IMR-90 (cell line): ENCODE data around the gene LAPTM5. TPM values are rescaled to one million over a fixed set of nuclear protein-coding genes. Genes with fewer than 3 reads are reported as not detected.

Experiments
- ATAC-seq: fragments of 200-7000 bp; cut with Tn5 transposase; 2 replicates; pipeline ENCODE4 v1.9.1; 2020; ENCODE audit warnings: low read depth, mild to moderate bottlenecking, moderate library complexity
- BruUV-seq: library from RNA; stranded (reverse); fragments of 400-500 nt; replicated peaks from 2 replicates; lab custom pipeline; 2021; lab: Mats Ljungman, UMichigan
- CTCF ChIA-PET: fragments of 300-600 bp; formaldehyde crosslinking; extraction: SDS; loops from one replicate; lab custom pipeline; 2021; ENCODE audit warnings: antibody characterized with exemption; lab: Yijun Ruan, JAX
- POLR2A ChIA-PET: fragments of 300-600 bp; sonication (Branson Sonifier 250); formaldehyde crosslinking; loops from one replicate; lab custom pipeline; 2022; ENCODE audit warnings: antibody characterized with exemption; ENCODE audit not compliant: unreplicated experiment; lab: Charles Lee
- DNase-seq: peaks from one replicate; pipeline ENCODE4 v3.0.0; 2013
- H2AFZ ChIP-seq: replicated peaks from 2 replicates; pipeline ENCODE3; 2013; ENCODE audit warnings: low read length, mild to moderate bottlenecking; ENCODE audit not compliant: poor library complexity
- H2AK5ac ChIP-seq: 2 replicates; pipeline ENCODE4 v1.6.1; 2013; ENCODE audit warnings: low read depth, low read length, inconsistent platforms
- H2AK9ac ChIP-seq: replicated peaks from 2 replicates; pipeline ENCODE3; 2013; ENCODE audit warnings: mild to moderate bottlenecking, low read depth, low read length, moderate library complexity; ENCODE audit not compliant: poor library complexity
- H2BK120ac ChIP-seq: 2 replicates; pipeline ENCODE4 v1.6.1; 2013; ENCODE audit warnings: low read depth, low read length, inconsistent platforms
- H2BK15ac ChIP-seq: 3 replicates; pipeline ENCODE4 v1.6.1; 2013; ENCODE audit warnings: low read depth, low read length, inconsistent platforms
- H2BK20ac ChIP-seq: 2 replicates; pipeline ENCODE4 v1.6.1; 2013; ENCODE audit warnings: low read depth, mild to moderate bottlenecking, inconsistent platforms, low read length, moderate library complexity
- H2BK5ac ChIP-seq: 2 replicates; pipeline ENCODE4 v1.6.1; 2013; ENCODE audit warnings: mild to moderate bottlenecking, low read depth, low read length, inconsistent platforms; ENCODE audit not compliant: poor library complexity, severe bottlenecking
- H3K14ac ChIP-seq: replicated peaks from 2 replicates; pipeline ENCODE4 v1.6.1; 2013; ENCODE audit warnings: low read depth, low read length, inconsistent platforms
- H3K18ac ChIP-seq: 2 replicates; pipeline ENCODE4 v1.6.1; 2013; ENCODE audit warnings: low read depth, low read length, control low read depth
- H3K23ac ChIP-seq: 2 replicates; pipeline ENCODE4 v1.6.1; 2013; ENCODE audit warnings: low read depth, low read length, inconsistent platforms
- H3K27ac ChIP-seq: 2 replicates; pipeline ENCODE4 v1.5.1; 2013; ENCODE audit warnings: mild to moderate bottlenecking, control low read depth, low read length; ENCODE audit not compliant: insufficient read depth
- H3K27me3 ChIP-seq: 2 replicates; pipeline ENCODE4 v1.6.1; 2013; ENCODE audit warnings: low read length; ENCODE audit not compliant: control insufficient read depth, insufficient read depth
- H3K36me3 ChIP-seq: 2 replicates; pipeline ENCODE4 v1.6.1; 2013; ENCODE audit warnings: low read length, mixed read lengths; ENCODE audit not compliant: control insufficient read depth, insufficient read depth
- H3K4ac ChIP-seq: 2 replicates; pipeline ENCODE4 v1.6.1; 2013; ENCODE audit warnings: low read depth, low read length, inconsistent platforms
- H3K4me1 ChIP-seq: 2 replicates; pipeline ENCODE4 v1.6.1; 2013; ENCODE audit warnings: low read length, mixed read lengths; ENCODE audit not compliant: control insufficient read depth, insufficient read depth
- H3K4me2 ChIP-seq: 2 replicates; pipeline ENCODE4 v1.6.1; 2013; ENCODE audit warnings: low read depth, mild to moderate bottlenecking, control low read depth, low read length, moderate library complexity
- H3K4me3 ChIP-seq: 2 replicates; pipeline ENCODE4 v1.5.1; 2013; ENCODE audit warnings: low read depth, mild to moderate bottlenecking, control low read depth, low read length, moderate library complexity; ENCODE audit not compliant: insufficient read depth
- H3K56ac ChIP-seq: 2 replicates; pipeline ENCODE4 v1.6.1; 2013; ENCODE audit warnings: low read length, inconsistent platforms; ENCODE audit not compliant: insufficient read depth; ENCODE audit errors: extremely low read depth
- H3K79me1 ChIP-seq, 2 experiments: 2 replicates each; pipeline ENCODE4 v1.6.1; 2013; ENCODE audit warnings: low read length in 2 of 2, inconsistent platforms in 1 of 2, low read depth in 1 of 2
- H3K9ac ChIP-seq: 2 replicates; pipeline ENCODE4 v1.6.1; 2013; ENCODE audit warnings: low read depth, low read length, control low read depth
- H3K9me1 ChIP-seq: 2 replicates; pipeline ENCODE4 v1.6.1; 2013; ENCODE audit warnings: low read length, inconsistent platforms; ENCODE audit not compliant: insufficient read depth
- H3K9me3 ChIP-seq: 2 replicates; pipeline ENCODE4 v1.6.1; 2013; ENCODE audit warnings: low read length; ENCODE audit not compliant: control insufficient read depth, insufficient read depth
- H4K20me1 ChIP-seq: 2 replicates; pipeline ENCODE4 v1.6.1; 2013; ENCODE audit warnings: low read length, inconsistent platforms; ENCODE audit not compliant: insufficient read depth
- H4K5ac ChIP-seq: 2 replicates; pipeline ENCODE4 v1.6.1; 2013; ENCODE audit warnings: mild to moderate bottlenecking, low read depth, low read length, control low read depth
- H4K8ac ChIP-seq, 2 experiments: 2 replicates each; pipeline ENCODE4 v1.6.1; 2013; ENCODE audit warnings: low read depth in 2 of 2, low read length in 2 of 2, control low read depth in 1 of 2, inconsistent platforms in 1 of 2
- H4K91ac ChIP-seq: 2 replicates; pipeline ENCODE4 v1.6.1; 2013; ENCODE audit warnings: low read depth, low read length, inconsistent platforms; ENCODE audit not compliant: insufficient read depth
- BHLHE40 ChIP-seq: fragments of 150-350 bp; IDR thresholded peaks from 2 replicates; pipeline ENCODE4 v1.6.1; 2016; ENCODE audit warnings: mild to moderate bottlenecking, low read depth, low read length
- CEBPB ChIP-seq: IDR thresholded peaks from 2 replicates; pipeline ENCODE4 v1.6.1; 2012; ENCODE audit warnings: low read depth, low read length, improper control_type of control experiment
- CHD1 ChIP-seq: IDR thresholded peaks from 2 replicates; pipeline ENCODE4 v1.6.1; 2012; ENCODE audit warnings: low read depth, low read length, improper control_type of control experiment
- FOS ChIP-seq: fragments of 150-350 bp; IDR thresholded peaks from 2 replicates; pipeline ENCODE4 v1.6.1; 2016; ENCODE audit warnings: low read depth, low read length
- MAFK ChIP-seq: IDR thresholded peaks from 2 replicates; pipeline ENCODE4 v1.6.1; 2012; ENCODE audit warnings: low read depth, low read length, improper control_type of control experiment
- MAZ ChIP-seq: IDR thresholded peaks from 2 replicates; pipeline ENCODE4 v1.6.1; 2012; ENCODE audit warnings: low read depth, mild to moderate bottlenecking, low read length, improper control_type of control experiment, moderate library complexity, borderline replicate concordance
- MXI1 ChIP-seq: IDR thresholded peaks from 2 replicates; pipeline ENCODE4 v1.6.1; 2012; ENCODE audit warnings: low read depth, mild to moderate bottlenecking, low read length, moderate library complexity, borderline replicate concordance
- NFE2L2 ChIP-seq: fragments of 150-350 bp; IDR thresholded peaks from 2 replicates; pipeline ENCODE4 v1.6.1; 2016; ENCODE audit warnings: low read depth, mild to moderate bottlenecking, low read length
- POLR2A ChIP-seq: IDR thresholded peaks from 2 replicates; pipeline ENCODE4 v1.6.1; 2012; ENCODE audit warnings: mild to moderate bottlenecking, low read depth, low read length
- RAD21 ChIP-seq: IDR thresholded peaks from 2 replicates; pipeline ENCODE4 v1.6.1; 2012; ENCODE audit warnings: low read length, improper control_type of control experiment
- RCOR1 ChIP-seq: IDR thresholded peaks from 2 replicates; pipeline ENCODE4 v1.6.1; 2012; ENCODE audit warnings: mild to moderate bottlenecking, low read length, improper control_type of control experiment; ENCODE audit not compliant: insufficient replicate concordance
- RFX5 ChIP-seq: IDR thresholded peaks from 2 replicates; pipeline ENCODE4 v1.8.0; 2012; ENCODE audit warnings: low read depth, mild to moderate bottlenecking, low read length, moderate library complexity
- WGBS, 2 experiments: methylation state at CpG; one replicate each; pipeline versions ENCODE4 v1.1.5 to v1.1.7; 2013; ENCODE audit warnings: missing lambda C conversion rate in 2 of 2; ENCODE audit not compliant: insufficient read length in 1 of 2; ENCODE audit errors: extremely low coverage in 2 of 2; 5-methylcytosine and 5-hydroxymethylcytosine counted together
- dilution Hi-C: fragments of 300-500 bp; cut with HindIII; formaldehyde crosslinking; loops from one replicate; pipeline ENCODE4 v1.14.3; 2018; ENCODE audit warnings: low sequenced_read_pairs; ENCODE audit not compliant: unreplicated experiment
- in situ Hi-C: fragments of 300-500 bp; cut with MboI; formaldehyde crosslinking; loops from 3 replicates; pipeline ENCODE4 v1.14.3; 2019; ENCODE audit warnings: low sequenced_read_pairs, inconsistent platforms, mixed read lengths
- intact Hi-C: fragments of 100-400 bp; cut with micrococcal nuclease; formaldehyde crosslinking; loops from 2 replicates; pipeline ENCODE4 v1.10.0; 2022
- polyA plus RNA-seq, 3 experiments: library from polyadenylated mRNA; depleted of rRNA; stranded (reverse); fragments of >200 nt; gene quantifications; 2 replicates each; pipeline ENCODE4 v1.2.3, GENCODE V29; 2012; ENCODE audit warnings: low replicate concordance in 1 of 3
- total RNA-seq: library from RNA; depleted of rRNA; stranded (reverse); fragments of >200 nt; gene quantifications from 2 replicates; pipeline ENCODE4 v1.2.3, GENCODE V29; 2012
- TF ChIP-seq, protein P1 (sequence below): fragments of 150-350 bp; IDR thresholded peaks from 2 replicates; pipeline ENCODE4 v1.6.1; 2016; ENCODE audit warnings: low read depth, mild to moderate bottlenecking, low read length, moderate library complexity, borderline replicate concordance
- TF ChIP-seq, protein P2 (sequence below): fragments of 150-350 bp; IDR thresholded peaks from 2 replicates; pipeline ENCODE4 v1.6.1; 2017; ENCODE audit warnings: mild to moderate bottlenecking, antibody characterized with exemption, low read length, low read depth
- TF ChIP-seq, protein P3 (sequence below): conservative IDR thresholded peaks from 2 replicates; pipeline ENCODE4 v1.5.1; 2012; ENCODE audit warnings: mild to moderate bottlenecking, low read depth, low read length, improper control_type of control experiment

The LAPTM5 gene
- total and polyA plus RNA-seq, 2 of the 4 experiments (the other 2 are of a cell fraction) = 0.09 TPM; not detected in 1

DNA sequence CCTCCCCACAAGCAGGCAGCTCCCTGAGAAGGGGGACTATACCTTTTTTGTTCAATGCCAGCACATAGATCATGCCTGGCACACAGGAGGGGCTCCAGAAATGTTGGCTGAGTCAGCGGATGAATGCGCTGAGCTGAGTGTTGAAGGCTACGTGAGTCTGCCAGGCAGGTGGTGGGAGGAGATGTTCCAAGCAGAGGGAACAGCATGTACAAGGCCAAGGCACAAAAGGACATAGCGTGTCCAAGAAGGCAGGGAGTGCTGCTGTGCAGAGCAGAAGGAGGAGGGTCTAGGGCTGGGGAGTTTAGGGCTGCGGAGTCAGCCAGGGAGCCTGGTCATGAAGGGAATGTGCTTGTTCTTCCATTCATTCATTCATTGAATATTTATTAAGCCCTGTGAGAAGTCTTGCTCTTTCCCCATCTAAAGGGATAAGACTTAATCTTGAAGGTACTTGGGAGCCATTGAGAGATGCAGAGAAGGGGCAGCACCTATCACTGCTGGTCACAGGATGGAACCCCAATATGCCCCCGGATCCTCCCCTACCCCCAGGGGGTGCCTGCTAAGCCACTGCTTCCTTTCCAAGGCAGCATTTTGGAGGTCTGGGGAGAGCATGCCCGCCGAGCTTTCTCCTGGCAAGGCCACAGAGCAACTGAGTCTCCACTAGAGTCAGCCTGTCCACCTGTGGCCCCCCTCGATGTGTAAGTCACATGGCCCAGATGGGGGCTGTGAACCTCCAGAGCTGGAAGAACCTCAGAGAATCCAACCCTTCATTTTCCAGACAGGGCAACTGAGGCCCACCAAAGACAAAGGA, 31.2 kb upstream of the LAPTM5 start:
- 60% methylated on average over 2 of the region's 9 CpGs; no CpG with 5 or more reads in 1 of the 2 experiments for WGBS, 2 experiments
- H3K4me1 ChIP-seq = no peaks in the 10 kb centered on the region
- dilution Hi-C loops = no loop called here
- TF ChIP-seq RCOR1 = no peak
- TF ChIP-seq, protein P1, sequence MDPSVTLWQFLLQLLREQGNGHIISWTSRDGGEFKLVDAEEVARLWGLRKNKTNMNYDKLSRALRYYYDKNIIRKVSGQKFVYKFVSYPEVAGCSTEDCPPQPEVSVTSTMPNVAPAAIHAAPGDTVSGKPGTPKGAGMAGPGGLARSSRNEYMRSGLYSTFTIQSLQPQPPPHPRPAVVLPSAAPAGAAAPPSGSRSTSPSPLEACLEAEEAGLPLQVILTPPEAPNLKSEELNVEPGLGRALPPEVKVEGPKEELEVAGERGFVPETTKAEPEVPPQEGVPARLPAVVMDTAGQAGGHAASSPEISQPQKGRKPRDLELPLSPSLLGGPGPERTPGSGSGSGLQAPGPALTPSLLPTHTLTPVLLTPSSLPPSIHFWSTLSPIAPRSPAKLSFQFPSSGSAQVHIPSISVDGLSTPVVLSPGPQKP = no peak
- no peak for TF ChIP-seq RFX5
- no peak for TF ChIP-seq NFE2L2
- no peak for TF ChIP-seq FOS
- TF ChIP-seq CEBPB = no peak
- no peak for TF ChIP-seq RAD21
- TF ChIP-seq MXI1 = no peak
- TF ChIP-seq, protein P2, sequence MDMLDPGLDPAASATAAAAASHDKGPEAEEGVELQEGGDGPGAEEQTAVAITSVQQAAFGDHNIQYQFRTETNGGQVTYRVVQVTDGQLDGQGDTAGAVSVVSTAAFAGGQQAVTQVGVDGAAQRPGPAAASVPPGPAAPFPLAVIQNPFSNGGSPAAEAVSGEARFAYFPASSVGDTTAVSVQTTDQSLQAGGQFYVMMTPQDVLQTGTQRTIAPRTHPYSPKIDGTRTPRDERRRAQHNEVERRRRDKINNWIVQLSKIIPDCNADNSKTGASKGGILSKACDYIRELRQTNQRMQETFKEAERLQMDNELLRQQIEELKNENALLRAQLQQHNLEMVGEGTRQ = no peak
- TF ChIP-seq MAFK = no peak
- TF ChIP-seq CHD1 = no peak
- TF ChIP-seq, protein P3, sequence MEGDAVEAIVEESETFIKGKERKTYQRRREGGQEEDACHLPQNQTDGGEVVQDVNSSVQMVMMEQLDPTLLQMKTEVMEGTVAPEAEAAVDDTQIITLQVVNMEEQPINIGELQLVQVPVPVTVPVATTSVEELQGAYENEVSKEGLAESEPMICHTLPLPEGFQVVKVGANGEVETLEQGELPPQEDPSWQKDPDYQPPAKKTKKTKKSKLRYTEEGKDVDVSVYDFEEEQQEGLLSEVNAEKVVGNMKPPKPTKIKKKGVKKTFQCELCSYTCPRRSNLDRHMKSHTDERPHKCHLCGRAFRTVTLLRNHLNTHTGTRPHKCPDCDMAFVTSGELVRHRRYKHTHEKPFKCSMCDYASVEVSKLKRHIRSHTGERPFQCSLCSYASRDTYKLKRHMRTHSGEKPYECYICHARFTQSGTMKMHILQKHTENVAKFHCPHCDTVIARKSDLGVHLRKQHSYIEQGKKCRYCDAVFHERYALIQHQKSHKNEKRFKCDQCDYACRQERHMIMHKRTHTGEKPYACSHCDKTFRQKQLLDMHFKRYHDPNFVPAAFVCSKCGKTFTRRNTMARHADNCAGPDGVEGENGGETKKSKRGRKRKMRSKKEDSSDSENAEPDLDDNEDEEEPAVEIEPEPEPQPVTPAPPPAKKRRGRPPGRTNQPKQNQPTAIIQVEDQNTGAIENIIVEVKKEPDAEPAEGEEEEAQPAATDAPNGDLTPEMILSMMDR = no peak
- no peak for TF ChIP-seq POLR2A
- no peak for TF ChIP-seq BHLHE40
- TF ChIP-seq MAZ = no peak

More for the DNA sequence above, 31.2 kb upstream of the LAPTM5 start:
- Histone ChIP-seq H3K27ac (no peak overlapping the region), H4K5ac (no peak overlapping the region), H4K91ac (no peak overlapping the region), H2BK15ac (no peak overlapping the region), H3K36me3 (no peaks in the 10 kb centered on the region), H2BK20ac (no peak overlapping the region), H3K27me3 (peaks cover 26% of the 10 kb centered on the region), H2AFZ (peak overlapping the region; percentile 32), H3K9me1 (no peaks in the 10 kb centered on the region; the same call in 1 of the 2 replicates), H3K9me3 (peaks cover 4% of the 10 kb centered on the region), H3K4me2 (no peak overlapping the region), H3K79me1 (no peaks in the 10 kb centered on the region), H3K14ac (no peak overlapping the region; the same call in 1 of the 2 replicates), H3K23ac (no peak overlapping the region), H3K4ac (no peak overlapping the region), H3K9ac (no peak overlapping the region), H3K4me3 (no peak overlapping the region), H3K18ac (no peak overlapping the region), H2BK5ac (no peak overlapping the region), H4K20me1 (no peaks in the 10 kb centered on the region; the same call in 1 of the 2 replicates), H2BK120ac (no peak overlapping the region), H3K56ac (no peak overlapping the region), H2AK5ac (no peak overlapping the region), H2AK9ac (no peak overlapping the region), H4K8ac (no peak overlapping the region)
- DNase-seq (no peak), ATAC-seq (no peak)
- in situ Hi-C loops (no loop called here), intact Hi-C loops (no loop called here)
- CTCF ChIA-PET = interaction anchor here (0.6 to 1.9 kb wide), 3 partner anchors 9 to 761 kb away, joined by 3 to 5 read pairs (median 3); no protein-coding TSS in a partner anchor
- POLR2A ChIA-PET = no interaction called here
- BruUV-seq = no TSS peak
